Endothelial cell of umbilical vein (primary cell): ENCODE data around the gene ICE1. TPM values are rescaled to one million over a fixed set of nuclear protein-coding genes. Genes with fewer than 3 reads are reported as not detected.
"Not testable (repeated sequence)": the region's sequence is repeated elsewhere in the genome, so short reads cannot be mapped to it uniquely, and the experiment has no call there.

Experiments used
- BruUV-seq: library from RNA; stranded (reverse); fragments of 400-500 nt; replicated peaks from 2 replicates; lab custom pipeline; 2021; lab: Mats Ljungman, UMichigan
- CTCF ChIA-PET: fragments of 300-600, 350-600 bp; sonication (Branson Sonifier 250); formaldehyde crosslinking; loops from one replicate; lab custom pipeline; 2021; ENCODE audit warnings: antibody characterized with exemption, inconsistent platforms; lab: Charles Lee
- POLR2A ChIA-PET: fragments of 300-600, 350-600 bp; sonication (Branson Sonifier 250); formaldehyde crosslinking; loops from one replicate; lab custom pipeline; 2021; ENCODE audit warnings: antibody characterized with exemption, inconsistent platforms; lab: Charles Lee
- DNase-seq: peaks from one replicate; pipeline ENCODE4 v3.0.0-alpha.2; 2011; ENCODE audit warnings: low read depth, low spot score
- FAIRE-seq: peaks from 2 replicates; lab custom pipeline; 2011; peaks lifted over from hg19 to GRCh38; lab: Jason Lieb, UNC
- H2AFZ ChIP-seq: 2 replicates; pipeline ENCODE4 v1.6.0; 2012; ENCODE audit warnings: low read depth, low read length, control low read depth, inconsistent platforms
- H3K27ac ChIP-seq: 2 replicates; pipeline ENCODE4 v1.5.1; 2011; ENCODE audit warnings: low read depth, mild to moderate bottlenecking, control low read depth, low read length, moderate library complexity; ENCODE audit not compliant: insufficient read depth
- H3K27me3 ChIP-seq, 2 experiments: 2 replicates each; pipeline versions ENCODE4 v1.6.0 to v1.6.1; 2011; ENCODE audit warnings: low read length in 2 of 2, mixed read lengths in 1 of 2; ENCODE audit not compliant: control insufficient read depth in 2 of 2, insufficient read depth in 2 of 2
- H3K36me3 ChIP-seq, 2 experiments: 2 replicates in 1 of 2; 3 replicates in 1 of 2; pipeline ENCODE4 v1.5.1; 2011; ENCODE audit warnings: low read length in 2 of 2, mild to moderate bottlenecking in 1 of 2, moderate library complexity in 1 of 2; ENCODE audit not compliant: control insufficient read depth in 2 of 2, insufficient read depth in 2 of 2; ENCODE audit errors: extremely low read depth in 1 of 2
- H3K4me1 ChIP-seq: 3 replicates; pipeline ENCODE4 v1.5.1; 2011; ENCODE audit warnings: mild to moderate bottlenecking, low read length; ENCODE audit not compliant: control insufficient read depth, insufficient read depth; ENCODE audit errors: extremely low read depth
- H3K4me2 ChIP-seq: 2 replicates; pipeline ENCODE4 v1.6.1; 2011; ENCODE audit warnings: low read length, control low read depth, mixed read lengths; ENCODE audit not compliant: insufficient read depth
- H3K4me3 ChIP-seq, 3 experiments: fragments of 200-600 bp in 1 of 3; sonication (generic), shearing (Covaris generic) in 1 of 3; replicated peaks in 1 of 3; 2 replicates each; pipeline ENCODE4 v1.5.1; 2011 to 2016; ENCODE audit warnings: control low read depth in 3 of 3, low read length in 3 of 3, mild to moderate bottlenecking in 2 of 3, inconsistent platforms in 1 of 3, low read depth in 1 of 3, moderate library complexity in 1 of 3; ENCODE audit not compliant: insufficient read depth in 1 of 3
- H3K79me2 ChIP-seq: 2 replicates; pipeline ENCODE4 v1.6.0; 2012; ENCODE audit warnings: low read length, inconsistent platforms; ENCODE audit not compliant: control insufficient read depth, insufficient read depth
- H3K9ac ChIP-seq: replicated peaks from 2 replicates; pipeline ENCODE3; 2011; ENCODE audit warnings: low read length, control low read depth; ENCODE audit not compliant: insufficient read depth; ENCODE audit errors: extremely low read depth
- H3K9me1 ChIP-seq: replicated peaks from 3 replicates; pipeline ENCODE4 v1.6.0; 2011; ENCODE audit warnings: mild to moderate bottlenecking, low read length; ENCODE audit not compliant: control insufficient read depth, insufficient read depth; ENCODE audit errors: extremely low read depth
- H3K9me3 ChIP-seq: replicated peaks from 2 replicates; pipeline ENCODE4 v1.5.1; 2012; ENCODE audit warnings: low read length, inconsistent platforms; ENCODE audit not compliant: control insufficient read depth, insufficient read depth
- H4K20me1 ChIP-seq: replicated peaks from 2 replicates; pipeline ENCODE3; 2011; ENCODE audit warnings: mild to moderate bottlenecking, low read length; ENCODE audit not compliant: control insufficient read depth, insufficient read depth; ENCODE audit errors: extremely low read depth
- CTCF ChIP-seq, 2 donors: IDR thresholded peaks; 1 replicate in 1 of 2; 2 replicates in 1 of 2; pipeline ENCODE4 v1.5.1; 2011; ENCODE audit warnings: low read length in 2 of 2, mild to moderate bottlenecking in 2 of 2, moderate library complexity in 2 of 2, control low read depth in 1 of 2, inconsistent platforms in 1 of 2, low read depth in 1 of 2; ENCODE audit not compliant: insufficient read depth in 1 of 2; ENCODE audit errors: extremely low read depth in 1 of 2
- FOS ChIP-seq: IDR thresholded peaks from 2 replicates; pipeline ENCODE4 v1.6.1; 2011; ENCODE audit warnings: mild to moderate bottlenecking, low read length, moderate library complexity, borderline replicate concordance; ENCODE audit not compliant: insufficient read depth
- MYC ChIP-seq: IDR thresholded peaks from one replicate; pipeline ENCODE4 v1.6.1; 2011; ENCODE audit warnings: mild to moderate bottlenecking, low read depth, low read length
- POLR2AphosphoS5 ChIP-seq: IDR thresholded peaks from 2 replicates; pipeline ENCODE4 v1.6.1; 2012; ENCODE audit warnings: low read depth, mild to moderate bottlenecking, control low read depth, low read length, moderate library complexity; ENCODE audit not compliant: insufficient read depth
- dilution Hi-C: fragments of 300-500 bp; cut with MboI; formaldehyde crosslinking; loops from one replicate; pipeline ENCODE4 v1.15.0; 2019; ENCODE audit warnings: low sequenced_read_pairs; ENCODE audit not compliant: extremely low pct_ligation_motif_present
- intact Hi-C: fragments of 100-400 bp; cut with micrococcal nuclease; formaldehyde crosslinking; loops from one replicate; pipeline ENCODE4 v1.10.0; 2022
- polyA plus RNA-seq, 4 experiments: library from polyadenylated mRNA; depleted of rRNA in 3 of 4; stranded (reverse) in 3 of 4; unstranded in 1 of 4; fragments of >200 nt; gene quantifications; 2 replicates each; pipeline versions ENCODE4 v1.2.1 to v1.2.3, GENCODE V29; 2011 to 2012; ENCODE audit warnings: missing spikeins in 1 of 4
- total RNA-seq: library from RNA; stranded (reverse); gene quantifications from 2 replicates; pipeline ENCODE4 v1.2.3, GENCODE V29; 2021

The ICE1 gene
- total and polyA plus RNA-seq, 2 donors (not counting 3 experiments of a cell fraction or from before 2014, with no cell fraction given), result 8.8 to 29.1 TPM

DNA sequence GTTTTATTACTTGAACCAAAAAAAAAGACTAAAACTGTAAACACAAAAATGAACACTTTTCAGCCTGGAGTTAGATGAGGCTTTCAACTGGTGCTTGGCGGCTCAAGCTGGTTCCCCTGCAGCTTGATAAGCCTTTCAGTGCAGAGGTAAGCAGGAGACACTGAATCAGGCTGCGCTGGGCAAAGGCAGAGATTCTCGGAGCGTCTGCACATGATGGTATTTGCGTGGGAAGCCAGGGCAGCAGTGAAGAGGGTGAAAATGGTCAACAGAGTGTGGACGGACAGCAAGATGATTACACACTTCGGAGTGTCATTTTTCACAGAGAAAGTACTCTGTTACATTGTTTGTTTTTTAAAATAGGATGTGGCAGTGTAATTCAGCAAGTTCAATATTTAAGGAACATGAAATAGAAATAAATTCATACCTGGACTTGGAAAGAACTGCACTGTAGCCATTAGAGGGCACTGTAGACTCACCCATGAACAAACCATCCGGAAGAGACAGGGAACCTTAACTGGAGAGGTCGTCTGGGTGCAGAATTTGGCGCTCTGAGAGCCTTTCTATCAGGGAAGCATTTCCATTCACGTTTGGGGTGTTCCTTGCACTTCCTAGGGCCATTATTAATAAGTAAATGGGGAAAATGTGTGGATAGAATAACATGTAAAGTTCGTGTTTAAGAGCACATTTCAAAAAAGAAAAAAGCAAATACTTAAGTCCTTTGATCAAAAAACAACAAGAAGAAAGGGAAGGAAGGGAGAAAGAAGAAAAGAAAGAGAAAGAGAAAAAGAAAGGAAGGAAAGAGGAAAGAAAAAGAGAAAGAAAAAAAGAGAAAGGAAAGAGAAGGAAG lies 69.8 kb downstream of the ICE1 start:
- POLR2A ChIA-PET, result no interaction called here
- peaks cover 3% of the 10 kb centered on the region for H3K4me1 ChIP-seq
- no peaks in the 10 kb centered on the region for H3K9me1 ChIP-seq
- TF ChIP-seq MYC, result no peak
- no peak for TF ChIP-seq FOS
- peak; percentile 62 for TF ChIP-seq CTCF (IDR thresholded peaks at IDR 0.05; ENCODE audit: extremely low read depth in 1 of 2, insufficient read depth in 1 of 2, low read depth in 1 of 2, low read length in 2 of 2)
- no peak for TF ChIP-seq POLR2AphosphoS5
- no peak overlapping the region for H3K9ac ChIP-seq
- CTCF ChIA-PET, result interaction anchor here (0.9 to 2.5 kb wide), 4 partner anchors 943 to 1086 kb away, joined by 3 to 8 read pairs (median 3); no protein-coding TSS in a partner anchor
- no peaks in the 10 kb centered on the region for H3K9me3 ChIP-seq
- H4K20me1 ChIP-seq, result no peaks in the 10 kb centered on the region
- H3K27ac ChIP-seq, result no peak overlapping the region
- H3K79me2 ChIP-seq, result no peaks in the 10 kb centered on the region
- peaks cover 0 to 7% of the 10 kb centered on the region in 2 experiments for H3K27me3 ChIP-seq
- peaks cover 0 to 4% of the 10 kb centered on the region in 2 experiments for H3K36me3 ChIP-seq
- FAIRE-seq, result peak; percentile 75
- H3K4me3 ChIP-seq, result no peak overlapping the region
- intact Hi-C loops (loop anchor here (1.0 to 10.0 kb wide), 5 partner anchors 802 to 1252 kb away; partner anchors contain the start of gene MED10), dilution Hi-C loops (no loop called here)
- H2AFZ ChIP-seq, result no peak overlapping the region
- peak; percentile 49 for DNase-seq
- H3K4me2 ChIP-seq, result no peak overlapping the region
- BruUV-seq, result no TSS peak

DNA sequence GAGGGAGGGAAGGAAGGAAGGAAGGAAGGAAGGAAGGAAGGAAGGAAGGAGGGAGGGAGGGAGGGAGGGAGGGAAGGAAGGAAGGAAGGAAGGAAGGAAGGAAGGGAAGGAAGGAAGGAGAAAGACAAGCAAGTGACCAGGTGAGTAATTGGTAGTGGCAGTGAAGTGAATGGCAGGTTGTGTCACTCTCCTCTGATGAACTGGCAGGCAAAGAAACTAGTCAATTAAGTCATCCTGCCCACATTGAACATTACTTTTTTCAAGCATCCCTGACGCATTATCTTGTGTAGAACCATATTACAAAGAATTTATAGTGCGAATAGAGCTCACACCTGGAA lies 70.4 kb downstream of the ICE1 start:
- H2AFZ ChIP-seq, H3K27ac ChIP-seq, H3K27me3 ChIP-seq, dilution Hi-C loops, H3K36me3 ChIP-seq, H3K4me1 ChIP-seq, POLR2A ChIA-PET, BruUV-seq, DNase-seq, H3K9me3 ChIP-seq, H3K79me2 ChIP-seq, FAIRE-seq, H3K9ac ChIP-seq, H3K9me1 ChIP-seq, H4K20me1 ChIP-seq, H3K4me3 ChIP-seq, H3K4me2 ChIP-seq: not testable (repeated sequence)
- intact Hi-C loops, result loop anchor here (1.0 to 10.0 kb wide), 5 partner anchors 802 to 1252 kb away; partner anchors contain the start of gene MED10
- CTCF ChIA-PET, result interaction anchor here (1.0 to 2.5 kb wide), 2 partner anchors 942 to 1084 kb away, joined by 3 to 8 read pairs; no protein-coding TSS in a partner anchor
